T-helper 1 cell treated with Interleukin-12 subunit alpha and Interleukin-12 subunit beta and Interleukin-4 antibody, amounts not matched to agents 30 μg/mL and 1 μg/mL, for 36 hours (primary cell): ENCODE data around the gene CXXC4.

ENCODE experiments used
- H3K27ac Mint-ChIP-seq: one replicate; pipeline ENCODE4 v1.8.0; 2021; ENCODE audit warnings: mild to moderate bottlenecking, mixed read lengths
- H3K27me3 Mint-ChIP-seq: one replicate; pipeline ENCODE4 v1.8.0; 2021; ENCODE audit warnings: low read depth, mixed read lengths
- H3K36me3 Mint-ChIP-seq: one replicate; pipeline ENCODE4 v1.8.0; 2021; ENCODE audit warnings: low read depth, mixed read lengths
- H3K4me1 Mint-ChIP-seq: one replicate; pipeline ENCODE4 v1.8.0; 2021; ENCODE audit warnings: low read depth, mixed read lengths
- H3K4me3 Mint-ChIP-seq: one replicate; pipeline ENCODE4 v1.8.0; 2021; ENCODE audit warnings: mild to moderate bottlenecking, moderate library complexity, mixed read lengths
- H3K9me3 Mint-ChIP-seq: one replicate; pipeline ENCODE4 v1.8.0; 2021; ENCODE audit warnings: mixed read lengths

Gene CXXC4

GRCh38 chr4:104494822-104495559, at the start of gene CXXC4:
CXXC4 (minus strand) TSS chr4:104494894; CDS start chr4:104491802, 3,092 bp downstream.
- peak within 1 kb of the TSS; percentile 67 for H3K4me3 Mint-ChIP-seq
- peaks cover 64% of the 10 kb centered on the region for H3K27me3 Mint-ChIP-seq
- no peaks in the 10 kb centered on the region for H3K36me3 Mint-ChIP-seq
- H3K27ac Mint-ChIP-seq, result no peak within 1 kb of the TSS
- no peaks in the 10 kb centered on the region for H3K9me3 Mint-ChIP-seq
- H3K4me1 Mint-ChIP-seq, result peaks cover 13% of the 10 kb centered on the region

DNA sequence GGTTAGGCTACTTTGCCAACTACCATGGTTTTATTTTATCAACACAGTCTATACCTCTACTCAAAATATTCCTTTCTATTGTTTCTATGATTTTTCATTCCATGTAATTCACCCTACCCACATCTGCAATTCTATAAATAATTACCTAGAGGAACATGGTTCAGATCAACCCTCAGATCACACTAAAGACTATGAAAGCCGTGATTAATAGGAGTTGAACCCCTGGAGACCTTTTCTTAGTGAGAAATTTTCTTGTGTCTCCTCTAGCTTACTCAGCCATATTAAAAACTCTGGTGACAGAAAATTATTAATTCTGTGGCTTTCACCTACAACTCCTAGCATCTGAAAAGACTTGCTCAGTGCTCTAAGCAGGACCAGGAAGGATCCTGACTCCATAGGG, 38.5 kb upstream of the CXXC4 start:
- H3K27ac Mint-ChIP-seq, result no peak overlapping the region
- no peak overlapping the region for H3K4me3 Mint-ChIP-seq
- no peaks in the 10 kb centered on the region for H3K4me1 Mint-ChIP-seq
- H3K9me3 Mint-ChIP-seq, result no peaks in the 10 kb centered on the region
- no peaks in the 10 kb centered on the region for H3K27me3 Mint-ChIP-seq
- no peaks in the 10 kb centered on the region for H3K36me3 Mint-ChIP-seq

- Mint-ChIP-seq H3K4me3 (no peak overlapping the region), H3K36me3 (no peaks in the 10 kb centered on the region), H3K9me3 (no peaks in the 10 kb centered on the region), H3K27ac (no peak overlapping the region), H3K4me1 (no peaks in the 10 kb centered on the region), H3K27me3 (no peaks in the 10 kb centered on the region)
These were observed 38.0 kb upstream of the CXXC4 start for GRCh38 chr4:104532677-104533076.

- Mint-ChIP-seq H3K27ac (no peak overlapping the region), H3K36me3 (no peaks in the 10 kb centered on the region), H3K27me3 (no peaks in the 10 kb centered on the region), H3K4me1 (no peaks in the 10 kb centered on the region), H3K9me3 (no peaks in the 10 kb centered on the region), H3K4me3 (no peak overlapping the region)
These were observed 36.7 kb upstream of the CXXC4 start for GRCh38 chr4:104531390-104531789.

GRCh38 chr4:104530426-104530825, 35.7 kb upstream of the CXXC4 start:
- no peaks in the 10 kb centered on the region for H3K27me3 Mint-ChIP-seq
- H3K9me3 Mint-ChIP-seq, result no peaks in the 10 kb centered on the region
- no peaks in the 10 kb centered on the region for H3K36me3 Mint-ChIP-seq
- H3K4me1 Mint-ChIP-seq, result no peaks in the 10 kb centered on the region
- no peak overlapping the region for H3K4me3 Mint-ChIP-seq
- H3K27ac Mint-ChIP-seq, result no peak overlapping the region

DNA sequence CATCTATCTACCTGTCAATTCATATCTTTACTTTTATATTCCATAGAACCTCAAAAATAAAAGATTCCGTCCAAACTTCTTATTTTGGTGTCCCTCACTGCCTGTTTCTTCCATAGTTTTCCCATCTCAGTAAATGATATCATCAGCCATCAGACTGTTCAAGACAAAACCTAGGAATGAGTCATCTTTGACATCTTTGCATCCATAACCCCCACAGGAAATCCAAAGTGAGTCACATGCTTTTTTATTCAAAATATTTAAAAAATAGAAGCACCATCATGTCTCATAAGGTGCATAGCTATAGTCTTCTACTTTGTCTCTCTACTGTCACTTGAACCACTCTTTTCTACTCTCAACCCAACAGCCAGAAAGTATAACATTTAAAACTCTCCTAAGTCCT, 29.9 kb upstream of the CXXC4 start:
- H3K27ac Mint-ChIP-seq, result no peak overlapping the region
- no peaks in the 10 kb centered on the region for H3K27me3 Mint-ChIP-seq
- no peaks in the 10 kb centered on the region for H3K36me3 Mint-ChIP-seq
- no peaks in the 10 kb centered on the region for H3K4me1 Mint-ChIP-seq
- H3K9me3 Mint-ChIP-seq, result no peaks in the 10 kb centered on the region
- H3K4me3 Mint-ChIP-seq, result no peak overlapping the region

DNA sequence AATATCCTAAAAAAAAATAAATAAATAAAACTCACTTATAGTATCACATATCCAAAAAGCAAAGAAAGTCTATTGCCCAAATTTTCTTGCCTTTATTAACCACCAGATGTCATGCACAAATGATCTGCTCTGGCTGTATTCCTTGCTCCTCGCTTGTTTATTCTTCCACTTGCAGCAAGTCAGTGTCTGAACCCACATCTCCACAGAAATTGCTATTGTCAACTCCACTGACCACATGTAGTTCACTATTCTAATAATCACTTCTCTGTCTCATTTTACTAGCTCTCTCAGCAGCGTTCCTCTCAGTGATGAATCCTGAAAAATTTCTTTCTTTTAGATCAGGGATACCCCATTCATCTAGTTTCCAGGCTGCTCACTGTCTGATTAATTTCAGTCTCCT, 29.3 kb upstream of the CXXC4 start:
- no peak overlapping the region for H3K4me3 Mint-ChIP-seq
- no peaks in the 10 kb centered on the region for H3K4me1 Mint-ChIP-seq
- no peak overlapping the region for H3K27ac Mint-ChIP-seq
- no peaks in the 10 kb centered on the region for H3K27me3 Mint-ChIP-seq
- no peaks in the 10 kb centered on the region for H3K9me3 Mint-ChIP-seq
- no peaks in the 10 kb centered on the region for H3K36me3 Mint-ChIP-seq

DNA sequence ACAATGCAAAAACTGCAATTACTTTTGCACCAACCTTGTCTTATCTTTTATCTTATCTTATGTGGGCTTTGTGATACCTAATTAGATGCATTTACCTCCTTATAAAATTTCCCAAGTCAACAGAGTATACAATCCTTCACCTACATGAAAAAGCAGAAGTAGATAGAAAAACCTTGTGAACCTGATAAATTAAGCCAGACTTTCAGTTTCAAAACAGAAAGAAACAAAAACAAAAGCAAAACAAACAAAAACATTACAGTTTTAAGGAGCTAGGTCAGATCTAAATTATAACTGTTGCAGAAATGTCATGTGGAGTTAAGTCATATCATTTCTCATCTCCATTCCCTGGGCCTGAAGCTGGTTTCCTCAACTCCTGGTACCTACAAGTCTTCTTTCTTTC, 24.9 kb upstream of the CXXC4 start:
- no peaks in the 10 kb centered on the region for H3K27me3 Mint-ChIP-seq
- H3K27ac Mint-ChIP-seq, result no peak overlapping the region
- no peaks in the 10 kb centered on the region for H3K36me3 Mint-ChIP-seq
- peaks cover 7% of the 10 kb centered on the region for H3K9me3 Mint-ChIP-seq
- no peaks in the 10 kb centered on the region for H3K4me1 Mint-ChIP-seq
- H3K4me3 Mint-ChIP-seq, result no peak overlapping the region

DNA sequence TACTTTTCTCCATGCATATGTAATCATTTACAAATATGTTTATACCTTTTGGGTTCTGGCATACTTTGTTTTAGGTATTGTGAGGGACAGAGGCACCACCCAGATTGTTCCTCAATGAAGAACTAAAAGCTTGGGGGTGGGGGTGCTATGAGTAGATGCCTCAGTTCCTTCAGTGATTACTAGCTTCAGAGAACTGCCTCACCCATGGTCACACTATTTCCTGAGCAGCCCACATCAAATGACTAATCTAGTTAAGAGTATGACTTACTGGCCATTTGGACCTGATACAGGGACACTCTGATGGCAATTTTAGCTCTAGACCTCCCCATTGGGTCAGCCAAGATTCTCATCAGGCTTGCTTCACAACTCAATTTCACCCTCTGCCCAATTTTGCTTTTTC, 22.2 kb upstream of the CXXC4 start:
- no peaks in the 10 kb centered on the region for H3K4me1 Mint-ChIP-seq
- H3K9me3 Mint-ChIP-seq, result peaks cover 9% of the 10 kb centered on the region
- no peaks in the 10 kb centered on the region for H3K27me3 Mint-ChIP-seq
- no peak overlapping the region for H3K27ac Mint-ChIP-seq
- H3K36me3 Mint-ChIP-seq, result no peaks in the 10 kb centered on the region
- no peak overlapping the region for H3K4me3 Mint-ChIP-seq

DNA sequence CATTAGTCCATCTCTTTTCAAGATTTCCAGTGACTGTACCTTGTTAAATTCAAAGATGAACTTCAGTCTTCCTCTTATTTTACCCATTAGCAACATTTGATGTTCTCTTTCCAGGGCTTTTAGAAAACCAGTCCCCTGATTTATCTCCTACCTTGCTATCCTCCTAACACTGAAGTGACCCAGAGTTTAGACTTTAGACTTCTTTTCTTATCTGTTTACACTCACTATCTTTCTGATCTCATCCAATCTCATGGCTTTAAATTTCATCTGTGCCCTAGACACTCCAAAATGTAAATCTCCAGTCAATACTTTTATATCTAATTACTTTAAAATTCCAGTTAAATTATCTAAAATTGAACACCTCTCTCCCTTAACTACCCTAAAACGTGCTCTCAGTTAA, 13.5 kb upstream of the CXXC4 start:
- H3K9me3 Mint-ChIP-seq, result no peaks in the 10 kb centered on the region

GRCh38 chr4:104507112-104507511, 12.4 kb upstream of the CXXC4 start:
- Mint-ChIP-seq H3K36me3 (no peaks in the 10 kb centered on the region), H3K27ac (no peak overlapping the region), H3K4me1 (no peaks in the 10 kb centered on the region), H3K4me3 (no peak overlapping the region), H3K27me3 (no peaks in the 10 kb centered on the region), H3K9me3 (no peaks in the 10 kb centered on the region)

More for the DNA sequence above, 13.5 kb upstream of the CXXC4 start:
- no peaks in the 10 kb centered on the region for H3K4me1 Mint-ChIP-seq
- no peak overlapping the region for H3K4me3 Mint-ChIP-seq
- H3K27me3 Mint-ChIP-seq, result no peaks in the 10 kb centered on the region
- H3K27ac Mint-ChIP-seq, result no peak overlapping the region
- H3K36me3 Mint-ChIP-seq, result no peaks in the 10 kb centered on the region

GRCh38 chr4:104504536-104504935, 9.8 kb upstream of the CXXC4 start:
- Mint-ChIP-seq H3K9me3 (no peaks in the 10 kb centered on the region), H3K4me1 (no peaks in the 10 kb centered on the region), H3K27ac (no peak overlapping the region), H3K27me3 (no peaks in the 10 kb centered on the region), H3K4me3 (no peak overlapping the region), H3K36me3 (no peaks in the 10 kb centered on the region)

DNA sequence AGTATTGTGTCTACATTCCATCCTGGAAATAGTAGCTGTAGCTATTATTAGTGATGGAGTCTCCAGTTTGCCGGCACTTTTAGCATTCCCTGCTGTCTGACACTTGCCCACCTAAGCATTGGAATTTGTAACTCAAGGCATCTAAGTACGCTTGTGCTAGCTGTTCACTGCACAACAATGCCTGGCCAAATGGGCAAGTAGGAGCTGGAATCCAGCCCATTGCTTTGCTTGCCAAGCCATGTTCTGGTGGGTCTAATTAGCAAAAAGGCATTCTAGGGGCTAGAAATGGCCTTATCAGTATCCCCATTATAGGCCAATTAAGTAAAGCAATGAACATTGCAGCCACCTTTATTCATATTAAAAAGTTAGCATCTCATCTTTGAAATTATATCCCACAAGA, 7.8 kb upstream of the CXXC4 start:
- no peaks in the 10 kb centered on the region for H3K36me3 Mint-ChIP-seq
- H3K27me3 Mint-ChIP-seq, result no peaks in the 10 kb centered on the region
- H3K9me3 Mint-ChIP-seq, result no peaks in the 10 kb centered on the region
- no peak overlapping the region for H3K27ac Mint-ChIP-seq
- H3K4me3 Mint-ChIP-seq, result no peak overlapping the region
- H3K4me1 Mint-ChIP-seq, result no peaks in the 10 kb centered on the region

GRCh38 chr4:104501290-104501689, 6.6 kb upstream of the CXXC4 start:
- no peaks in the 10 kb centered on the region for H3K36me3 Mint-ChIP-seq
- no peaks in the 10 kb centered on the region for H3K9me3 Mint-ChIP-seq
- peaks cover 6% of the 10 kb centered on the region for H3K27me3 Mint-ChIP-seq
- H3K4me1 Mint-ChIP-seq, result no peaks in the 10 kb centered on the region
- no peak overlapping the region for H3K27ac Mint-ChIP-seq
- no peak overlapping the region for H3K4me3 Mint-ChIP-seq

GRCh38 chr4:104500442-104500841, 5.7 kb upstream of the CXXC4 start:
- Mint-ChIP-seq H3K36me3 (no peaks in the 10 kb centered on the region), H3K4me3 (no peak overlapping the region), H3K9me3 (no peaks in the 10 kb centered on the region)

GRCh38 chr4:104494185-104494584, 509 bp downstream of the CXXC4 start:
- peaks cover 72% of the 10 kb centered on the region for H3K27me3 Mint-ChIP-seq
- H3K36me3 Mint-ChIP-seq, result no peaks in the 10 kb centered on the region
- H3K4me1 Mint-ChIP-seq, result peaks cover 13% of the 10 kb centered on the region
- H3K9me3 Mint-ChIP-seq, result no peaks in the 10 kb centered on the region
- H3K27ac Mint-ChIP-seq, result no peak overlapping the region
- H3K4me3 Mint-ChIP-seq, result no peak overlapping the region

More at GRCh38 chr4:104500442-104500841, 5.7 kb upstream of the CXXC4 start:
- Mint-ChIP-seq H3K27ac (no peak overlapping the region), H3K27me3 (peaks cover 14% of the 10 kb centered on the region), H3K4me1 (no peaks in the 10 kb centered on the region)
